Activated B cell treated with CpG ODN at 0.5 μM for 24 hours (primary cell): ENCODE results near the gene PKD2. TPM values are rescaled to one million over a fixed set of nuclear protein-coding genes. Genes with fewer than 3 reads are reported as not detected.

ENCODE experiments used
- ATAC-seq: fragments of 200-7000 bp; cut with Tn5 transposase; one replicate; pipeline ENCODE4 v1.10.0; 2021; ENCODE audit warnings: low read depth, mild to moderate bottlenecking, moderate library complexity
- CTCF ChIA-PET: fragments of 350-600 bp; sonication (Branson Sonifier 250); formaldehyde crosslinking; loops from one replicate; lab custom pipeline; 2021; ENCODE audit warnings: antibody characterized with exemption; lab: Charles Lee
- POLR2A ChIA-PET: fragments of 350-600 bp; sonication (Branson Sonifier 250); formaldehyde crosslinking; loops from one replicate; lab custom pipeline; 2021; ENCODE audit warnings: antibody characterized with exemption; lab: Charles Lee
- DNase-seq: peaks from one replicate; pipeline ENCODE4 v3.0.0; 2022
- H3K27ac Mint-ChIP-seq: one replicate; pipeline ENCODE4 v1.8.0; 2020; ENCODE audit warnings: mixed read lengths
- H3K27me3 Mint-ChIP-seq: one replicate; pipeline ENCODE4 v1.8.0; 2021; ENCODE audit warnings: mixed read lengths
- H3K36me3 Mint-ChIP-seq: one replicate; pipeline ENCODE4 v1.8.0; 2021; ENCODE audit warnings: low read depth, mixed read lengths
- H3K4me1 Mint-ChIP-seq: one replicate; pipeline ENCODE4 v1.8.0; 2021; ENCODE audit warnings: mixed read lengths
- H3K4me3 Mint-ChIP-seq: one replicate; pipeline ENCODE4 v1.8.0; 2020; ENCODE audit warnings: mild to moderate bottlenecking, mixed read lengths
- H3K9me3 Mint-ChIP-seq: one replicate; pipeline ENCODE4 v1.8.0; 2020; ENCODE audit warnings: mixed read lengths
- intact Hi-C: fragments of 100-400 bp; cut with micrococcal nuclease; formaldehyde crosslinking; loops from one replicate; pipeline ENCODE4 v1.15.1; 2024
- total RNA-seq: library from RNA; stranded (reverse); gene quantifications from 2 replicates; pipeline ENCODE4 v1.2.3, GENCODE V29; 2022
- TF ChIP-seq, protein P1 (sequence below): fragments of 200-600 bp; IDR thresholded peaks from one replicate; pipeline ENCODE4 v1.8.0; 2022; ENCODE audit warnings: antibody characterized with exemption, mild to moderate bottlenecking

Gene PKD2
- total RNA-seq, 1 donor from 2014 or later: 6.2 TPM

DNA sequence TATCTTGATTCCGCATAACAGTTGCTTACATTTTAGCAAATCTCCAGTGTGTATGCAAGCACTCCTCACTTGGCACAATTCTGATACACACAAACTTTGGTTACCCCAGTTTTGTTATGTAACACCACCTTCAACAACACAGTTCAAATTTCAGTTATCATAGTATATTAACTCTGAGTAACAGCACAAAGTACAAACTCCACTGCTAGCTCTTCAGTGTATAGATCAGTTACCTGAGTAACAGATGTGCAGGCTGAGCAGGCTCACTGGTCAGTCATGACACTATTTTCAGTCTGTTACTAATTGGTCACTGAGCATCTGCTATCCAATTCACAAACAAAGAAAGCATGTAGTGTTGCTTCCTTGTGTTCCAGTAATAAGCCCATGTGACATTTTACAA is 55.4 kb downstream of the PKD2 start:
- Mint-ChIP-seq H3K27me3 (no peaks in the 10 kb centered on the region), H3K4me3 (no peak overlapping the region), H3K27ac (no peak overlapping the region), H3K9me3 (no peaks in the 10 kb centered on the region), H3K36me3 (peaks cover 15% of the 10 kb centered on the region), H3K4me1 (no peaks in the 10 kb centered on the region)
- ChIA-PET POLR2A (no interaction called here), CTCF (no interaction called here)
- intact Hi-C loops: no loop called here
- TF ChIP-seq, protein P1, sequence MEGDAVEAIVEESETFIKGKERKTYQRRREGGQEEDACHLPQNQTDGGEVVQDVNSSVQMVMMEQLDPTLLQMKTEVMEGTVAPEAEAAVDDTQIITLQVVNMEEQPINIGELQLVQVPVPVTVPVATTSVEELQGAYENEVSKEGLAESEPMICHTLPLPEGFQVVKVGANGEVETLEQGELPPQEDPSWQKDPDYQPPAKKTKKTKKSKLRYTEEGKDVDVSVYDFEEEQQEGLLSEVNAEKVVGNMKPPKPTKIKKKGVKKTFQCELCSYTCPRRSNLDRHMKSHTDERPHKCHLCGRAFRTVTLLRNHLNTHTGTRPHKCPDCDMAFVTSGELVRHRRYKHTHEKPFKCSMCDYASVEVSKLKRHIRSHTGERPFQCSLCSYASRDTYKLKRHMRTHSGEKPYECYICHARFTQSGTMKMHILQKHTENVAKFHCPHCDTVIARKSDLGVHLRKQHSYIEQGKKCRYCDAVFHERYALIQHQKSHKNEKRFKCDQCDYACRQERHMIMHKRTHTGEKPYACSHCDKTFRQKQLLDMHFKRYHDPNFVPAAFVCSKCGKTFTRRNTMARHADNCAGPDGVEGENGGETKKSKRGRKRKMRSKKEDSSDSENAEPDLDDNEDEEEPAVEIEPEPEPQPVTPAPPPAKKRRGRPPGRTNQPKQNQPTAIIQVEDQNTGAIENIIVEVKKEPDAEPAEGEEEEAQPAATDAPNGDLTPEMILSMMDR: no peak
- DNase-seq (no peak), ATAC-seq (no peak)

DNA sequence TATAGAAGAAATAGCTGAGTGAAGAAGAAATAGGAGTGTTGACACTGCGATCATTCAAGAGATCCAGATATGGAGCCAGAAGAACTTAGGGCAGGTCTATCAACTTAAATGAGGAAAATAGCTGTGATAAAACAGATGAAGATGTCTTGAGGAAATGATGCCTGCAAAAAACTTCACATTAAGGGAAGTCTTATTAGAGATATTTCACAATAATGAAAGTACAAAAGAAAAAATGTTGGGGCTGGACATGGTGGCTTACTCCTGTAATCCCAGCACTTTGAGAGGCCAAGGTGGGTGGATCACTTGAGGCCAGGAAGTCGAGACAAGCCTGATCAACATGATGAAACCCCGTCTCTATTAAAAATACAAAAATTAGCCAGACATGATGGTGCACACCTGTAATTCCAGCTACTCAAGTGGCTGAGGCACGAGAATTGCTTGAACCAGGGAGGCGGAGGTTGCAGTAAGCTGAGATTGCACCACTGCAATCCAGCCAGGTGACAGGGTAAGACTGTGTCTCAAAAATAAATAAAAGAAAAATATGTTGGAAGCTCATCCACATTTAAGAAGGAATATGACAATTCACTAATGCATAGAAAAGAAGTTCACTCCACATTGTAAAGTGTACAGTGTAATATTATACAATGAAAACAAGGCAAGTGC is 56.3 kb downstream of the PKD2 start:
- H3K36me3 Mint-ChIP-seq: peaks cover 20% of the 10 kb centered on the region
- H3K4me3 Mint-ChIP-seq: no peak overlapping the region
- ChIA-PET POLR2A (no interaction called here), CTCF (no interaction called here)
- H3K27me3 Mint-ChIP-seq: no peaks in the 10 kb centered on the region
- no peak for DNase-seq
- H3K4me1 Mint-ChIP-seq: no peaks in the 10 kb centered on the region
- no peak for ATAC-seq
- intact Hi-C loops: no loop called here
- H3K9me3 Mint-ChIP-seq: peaks cover 3% of the 10 kb centered on the region
- no peak overlapping the region for H3K27ac Mint-ChIP-seq
- TF ChIP-seq, protein P1: no peak

DNA sequence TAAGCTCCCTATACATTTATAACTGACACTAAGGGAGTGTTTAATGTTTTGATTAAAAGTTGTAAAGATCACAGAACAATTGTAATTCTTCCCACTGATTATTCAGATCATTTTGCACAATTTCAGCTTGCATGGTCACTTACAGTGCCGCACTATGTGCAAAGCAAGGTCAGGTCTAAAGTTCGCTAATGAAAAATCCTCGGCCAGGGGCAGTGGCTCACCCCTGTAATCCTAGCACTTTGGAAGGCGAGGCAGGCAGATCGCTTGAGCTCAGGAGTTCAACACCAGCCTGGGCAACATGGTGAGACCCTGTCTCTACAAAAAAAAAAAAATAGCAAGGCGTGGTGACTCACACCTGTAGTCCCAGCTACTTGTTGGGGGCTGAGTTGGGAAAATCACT is 57.0 kb downstream of the PKD2 start:
- Mint-ChIP-seq H3K27ac (no peak overlapping the region), H3K27me3 (no peaks in the 10 kb centered on the region), H3K4me3 (no peak overlapping the region), H3K9me3 (peaks cover 3% of the 10 kb centered on the region), H3K4me1 (no peaks in the 10 kb centered on the region), H3K36me3 (peaks cover 23% of the 10 kb centered on the region)
- intact Hi-C loops: no loop called here
- ChIA-PET POLR2A (no interaction called here), CTCF (no interaction called here)
- no peak for ATAC-seq
- DNase-seq: no peak
- TF ChIP-seq, protein P1: no peak

DNA sequence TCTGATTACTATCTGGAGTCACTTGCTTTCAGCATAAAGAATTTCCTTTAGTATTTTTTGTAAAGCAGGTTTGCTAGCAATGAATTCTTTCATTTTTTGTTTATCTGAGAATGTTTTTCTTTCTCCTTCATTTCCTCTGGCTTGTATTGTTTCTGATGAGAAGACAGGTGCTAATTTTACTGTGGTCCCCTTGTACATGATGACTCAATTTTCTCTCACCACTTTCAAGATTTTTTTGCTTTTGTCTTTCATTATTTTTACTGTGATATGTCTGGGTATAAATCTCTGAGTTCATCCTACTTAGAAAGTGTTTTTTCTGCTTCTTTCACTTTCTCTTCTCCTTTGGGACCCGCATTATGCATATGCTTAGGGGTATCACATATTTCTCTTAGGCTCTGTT is 62.6 kb downstream of the PKD2 start:
- no peaks in the 10 kb centered on the region for H3K4me1 Mint-ChIP-seq
- no peak overlapping the region for H3K4me3 Mint-ChIP-seq
- DNase-seq (no peak), ATAC-seq (no peak)
- H3K9me3 Mint-ChIP-seq: peaks cover 13% of the 10 kb centered on the region
- H3K27ac Mint-ChIP-seq: no peak overlapping the region
- H3K27me3 Mint-ChIP-seq: no peaks in the 10 kb centered on the region
- intact Hi-C loops: no loop called here
- peaks cover 49% of the 10 kb centered on the region for H3K36me3 Mint-ChIP-seq
- ChIA-PET CTCF (no interaction called here), POLR2A (no interaction called here)
- TF ChIP-seq, protein P1: no peak

DNA sequence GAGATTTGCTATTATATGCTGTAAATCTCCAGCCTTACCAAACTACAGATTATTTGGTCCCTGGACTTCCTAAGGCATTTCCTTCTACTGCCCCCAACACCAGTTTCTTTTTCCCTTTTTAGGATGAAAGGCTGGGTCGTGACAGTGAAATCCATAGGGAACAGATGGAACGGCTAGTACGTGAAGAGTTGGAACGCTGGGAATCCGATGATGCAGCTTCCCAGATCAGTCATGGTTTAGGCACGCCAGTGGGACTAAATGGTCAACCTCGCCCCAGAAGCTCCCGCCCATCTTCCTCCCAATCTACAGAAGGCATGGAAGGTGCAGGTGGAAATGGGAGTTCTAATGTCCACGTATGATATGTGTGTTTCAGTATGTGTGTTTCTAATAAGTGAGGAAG is 67.9 kb downstream of the PKD2 start:
- intact Hi-C loops: no loop called here
- TF ChIP-seq, protein P1: no peak
- Mint-ChIP-seq H3K36me3 (peaks cover 27% of the 10 kb centered on the region), H3K27ac (no peak overlapping the region), H3K9me3 (peaks cover 10% of the 10 kb centered on the region), H3K27me3 (no peaks in the 10 kb centered on the region), H3K4me1 (no peaks in the 10 kb centered on the region), H3K4me3 (no peak overlapping the region)
- ChIA-PET CTCF (no interaction called here), POLR2A (no interaction called here)
- DNase-seq: no peak
- ATAC-seq: no peak
